ENCODE data around the gene ARHGEF38. TPM values are rescaled to one million over a fixed set of nuclear protein-coding genes. Genes with fewer than 3 reads are reported as not detected.
A peak's percentile ranks its signal among the peaks of the same experiment; 100 is the strongest.

Gene ARHGEF38
- total and polyA plus RNA-seq, 4 donors: 0.03 to 0.92 (median 0.37) TPM

DNA sequence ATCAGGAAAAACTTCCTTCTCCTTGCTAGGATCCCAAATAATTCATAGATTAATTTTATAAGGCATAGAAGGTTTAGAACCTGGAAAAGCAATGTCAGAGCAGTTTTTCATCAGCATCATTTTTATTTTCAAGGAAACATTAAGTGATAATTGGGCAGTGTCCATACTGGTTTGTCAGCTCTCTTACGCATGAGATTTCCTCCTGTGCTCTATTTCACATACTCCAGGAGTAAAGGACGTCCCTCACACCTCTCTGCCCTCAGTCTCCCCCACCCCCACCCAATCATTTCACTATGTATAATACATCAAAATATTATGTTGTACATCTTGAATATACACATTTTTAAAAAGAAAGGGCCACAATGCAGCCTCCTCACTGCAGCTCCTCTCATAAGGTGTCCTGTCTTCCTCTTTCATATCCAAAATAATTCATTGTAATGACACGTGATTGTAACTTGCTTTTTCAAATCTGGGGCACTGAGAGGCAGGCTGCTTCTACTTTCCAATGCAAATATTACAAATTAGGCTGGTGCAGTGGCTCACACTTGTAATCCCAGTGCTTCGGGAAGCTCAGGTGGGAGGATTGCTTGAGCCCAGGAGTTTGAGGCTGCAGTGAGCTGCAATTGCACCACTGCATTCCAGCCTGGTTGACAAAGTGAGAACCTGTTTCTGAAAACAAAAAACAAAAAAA lies 34.4 kb downstream of the ARHGEF38 start:
- H3K4me1 ChIP-seq (ENCODE audit: control insufficient read depth in 4 of 4, insufficient read depth in 4 of 4, low read length in 3 of 4): peaks cover 9 to 20% (median 13%) of the 10 kb centered on the region in 4 donors
- DNase-seq (ENCODE audit: low spot score): no peak
- H3K36me3 ChIP-seq (ENCODE audit: control insufficient read depth in 4 of 4, insufficient read depth in 3 of 4, low read depth in 1 of 4, low read length in 3 of 4): no peaks in the 10 kb centered on the region
- no peaks in the 10 kb centered on the region for H3K9me3 ChIP-seq (ENCODE audit: control insufficient read depth in 4 of 4, low read length in 3 of 4)
- no peak overlapping the region for H3K4me3 ChIP-seq (ENCODE audit: low read depth in 1 of 3, low read length in 3 of 3)
- H3K27ac ChIP-seq (ENCODE audit: low read depth in 1 of 2, low read length in 2 of 2): peak overlapping the region in 1 of 2 donors; percentile 48
- TF ChIP-seq RXRA (IDR thresholded peaks at IDR 0.05): peak; percentile 20 to 23
- peak; percentile 22 for TF ChIP-seq SP1 (IDR thresholded peaks at IDR 0.05)
- TF ChIP-seq RAD21 (IDR thresholded peaks at IDR 0.05): peak; percentile 62
- TF ChIP-seq, protein P1, sequence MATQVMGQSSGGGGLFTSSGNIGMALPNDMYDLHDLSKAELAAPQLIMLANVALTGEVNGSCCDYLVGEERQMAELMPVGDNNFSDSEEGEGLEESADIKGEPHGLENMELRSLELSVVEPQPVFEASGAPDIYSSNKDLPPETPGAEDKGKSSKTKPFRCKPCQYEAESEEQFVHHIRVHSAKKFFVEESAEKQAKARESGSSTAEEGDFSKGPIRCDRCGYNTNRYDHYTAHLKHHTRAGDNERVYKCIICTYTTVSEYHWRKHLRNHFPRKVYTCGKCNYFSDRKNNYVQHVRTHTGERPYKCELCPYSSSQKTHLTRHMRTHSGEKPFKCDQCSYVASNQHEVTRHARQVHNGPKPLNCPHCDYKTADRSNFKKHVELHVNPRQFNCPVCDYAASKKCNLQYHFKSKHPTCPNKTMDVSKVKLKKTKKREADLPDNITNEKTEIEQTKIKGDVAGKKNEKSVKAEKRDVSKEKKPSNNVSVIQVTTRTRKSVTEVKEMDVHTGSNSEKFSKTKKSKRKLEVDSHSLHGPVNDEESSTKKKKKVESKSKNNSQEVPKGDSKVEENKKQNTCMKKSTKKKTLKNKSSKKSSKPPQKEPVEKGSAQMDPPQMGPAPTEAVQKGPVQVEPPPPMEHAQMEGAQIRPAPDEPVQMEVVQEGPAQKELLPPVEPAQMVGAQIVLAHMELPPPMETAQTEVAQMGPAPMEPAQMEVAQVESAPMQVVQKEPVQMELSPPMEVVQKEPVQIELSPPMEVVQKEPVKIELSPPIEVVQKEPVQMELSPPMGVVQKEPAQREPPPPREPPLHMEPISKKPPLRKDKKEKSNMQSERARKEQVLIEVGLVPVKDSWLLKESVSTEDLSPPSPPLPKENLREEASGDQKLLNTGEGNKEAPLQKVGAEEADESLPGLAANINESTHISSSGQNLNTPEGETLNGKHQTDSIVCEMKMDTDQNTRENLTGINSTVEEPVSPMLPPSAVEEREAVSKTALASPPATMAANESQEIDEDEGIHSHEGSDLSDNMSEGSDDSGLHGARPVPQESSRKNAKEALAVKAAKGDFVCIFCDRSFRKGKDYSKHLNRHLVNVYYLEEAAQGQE (IDR thresholded peaks at IDR 0.05): peak; percentile 60
- no peak for TF ChIP-seq NR2F2 (IDR thresholded peaks at IDR 0.05)
- TF ChIP-seq JUND (IDR thresholded peaks at IDR 0.05): peak in 1 of 2 donors; percentile 27
- WGBS: 29% methylated on average over 4 of the region's 4 CpGs
- no peaks in the 10 kb centered on the region for H3K27me3 ChIP-seq (ENCODE audit: control insufficient read depth in 4 of 4, insufficient read depth in 4 of 4, low read length in 3 of 4)
- H3K9ac ChIP-seq (ENCODE audit: low read depth in 1 of 2, low read length in 2 of 2): no peak overlapping the region

DNA sequence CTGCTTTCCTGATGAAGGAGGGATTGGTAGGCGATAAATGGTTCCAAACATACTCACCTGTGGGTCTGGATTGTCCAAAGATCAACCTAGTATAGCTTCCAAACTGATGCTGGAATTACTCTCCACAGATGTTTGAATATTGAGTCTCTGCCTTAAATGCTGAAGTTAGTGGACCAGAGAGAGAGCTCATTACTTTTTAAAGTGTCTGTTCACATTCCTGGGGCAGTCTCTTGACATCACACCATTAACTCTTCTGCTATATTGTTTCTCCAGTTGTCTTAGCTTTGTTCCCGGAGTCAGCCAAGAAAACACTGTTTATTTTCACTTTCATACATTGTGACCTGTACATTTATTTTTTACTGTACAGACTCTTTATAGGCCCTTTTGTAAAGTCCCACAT lies 35.4 kb downstream of the ARHGEF38 start:
- no peaks in the 10 kb centered on the region for H3K9me3 ChIP-seq (ENCODE audit: control insufficient read depth in 4 of 4, low read length in 3 of 4)
- WGBS: 85% methylated on average over 2 of the region's 2 CpGs
- H3K4me1 ChIP-seq (ENCODE audit: control insufficient read depth in 4 of 4, insufficient read depth in 4 of 4, low read length in 3 of 4): peaks cover 9 to 20% (median 13%) of the 10 kb centered on the region in 4 donors
- DNase-seq (ENCODE audit: low spot score): no peak
- no peak for TF ChIP-seq TAF1 (conservative IDR thresholded peaks at IDR 0.05)
- no peak for TF ChIP-seq NR2F2 (IDR thresholded peaks at IDR 0.05)
- TF ChIP-seq JUND (IDR thresholded peaks at IDR 0.05): no peak
- TF ChIP-seq HNF4A (conservative IDR thresholded peaks at IDR 0.05): no peak
- TF ChIP-seq, protein P2, sequence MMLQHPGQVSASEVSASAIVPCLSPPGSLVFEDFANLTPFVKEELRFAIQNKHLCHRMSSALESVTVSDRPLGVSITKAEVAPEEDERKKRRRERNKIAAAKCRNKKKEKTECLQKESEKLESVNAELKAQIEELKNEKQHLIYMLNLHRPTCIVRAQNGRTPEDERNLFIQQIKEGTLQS (IDR thresholded peaks at IDR 0.05): no peak
- TF ChIP-seq FOXA2 (IDR thresholded peaks at IDR 0.05): no peak
- no peak for TF ChIP-seq RXRA (IDR thresholded peaks at IDR 0.05)
- TF ChIP-seq SP1 (IDR thresholded peaks at IDR 0.05): no peak
- TF ChIP-seq, protein P1 (IDR thresholded peaks at IDR 0.05): no peak
- TF ChIP-seq, protein P3, sequence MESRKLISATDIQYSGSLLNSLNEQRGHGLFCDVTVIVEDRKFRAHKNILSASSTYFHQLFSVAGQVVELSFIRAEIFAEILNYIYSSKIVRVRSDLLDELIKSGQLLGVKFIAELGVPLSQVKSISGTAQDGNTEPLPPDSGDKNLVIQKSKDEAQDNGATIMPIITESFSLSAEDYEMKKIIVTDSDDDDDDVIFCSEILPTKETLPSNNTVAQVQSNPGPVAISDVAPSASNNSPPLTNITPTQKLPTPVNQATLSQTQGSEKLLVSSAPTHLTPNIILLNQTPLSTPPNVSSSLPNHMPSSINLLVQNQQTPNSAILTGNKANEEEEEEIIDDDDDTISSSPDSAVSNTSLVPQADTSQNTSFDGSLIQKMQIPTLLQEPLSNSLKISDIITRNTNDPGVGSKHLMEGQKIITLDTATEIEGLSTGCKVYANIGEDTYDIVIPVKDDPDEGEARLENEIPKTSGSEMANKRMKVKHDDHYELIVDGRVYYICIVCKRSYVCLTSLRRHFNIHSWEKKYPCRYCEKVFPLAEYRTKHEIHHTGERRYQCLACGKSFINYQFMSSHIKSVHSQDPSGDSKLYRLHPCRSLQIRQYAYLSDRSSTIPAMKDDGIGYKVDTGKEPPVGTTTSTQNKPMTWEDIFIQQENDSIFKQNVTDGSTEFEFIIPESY (IDR thresholded peaks at IDR 0.05): no peak
- TF ChIP-seq FOXA1 (IDR thresholded peaks at IDR 0.05): no peak
- no peak for TF ChIP-seq RAD21 (IDR thresholded peaks at IDR 0.05)
- no peak for TF ChIP-seq GABPA (IDR thresholded peaks at IDR 0.05 in 1 of 2, conservative IDR thresholded peaks at IDR 0.05 in 1 of 2)
- TF ChIP-seq, protein P4, sequence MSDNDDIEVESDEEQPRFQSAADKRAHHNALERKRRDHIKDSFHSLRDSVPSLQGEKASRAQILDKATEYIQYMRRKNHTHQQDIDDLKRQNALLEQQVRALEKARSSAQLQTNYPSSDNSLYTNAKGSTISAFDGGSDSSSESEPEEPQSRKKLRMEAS (IDR thresholded peaks at IDR 0.05): no peak
- no peak for TF ChIP-seq EGR1 (IDR thresholded peaks at IDR 0.05; ENCODE audit: low read depth in 2 of 2)
- no peak overlapping the region for H3K4me3 ChIP-seq (ENCODE audit: low read depth in 1 of 3, low read length in 3 of 3)
- no peaks in the 10 kb centered on the region for H3K27me3 ChIP-seq (ENCODE audit: control insufficient read depth in 4 of 4, insufficient read depth in 4 of 4, low read length in 3 of 4)
- no peak overlapping the region for H3K27ac ChIP-seq (ENCODE audit: low read depth in 1 of 2, low read length in 2 of 2)
- H3K9ac ChIP-seq (ENCODE audit: low read depth in 1 of 2, low read length in 2 of 2): no peak overlapping the region
- H3K36me3 ChIP-seq (ENCODE audit: control insufficient read depth in 4 of 4, insufficient read depth in 3 of 4, low read depth in 1 of 4, low read length in 3 of 4): no peaks in the 10 kb centered on the region

All from liver (tissue), 9 donors.